ENCODE results near the gene BBS5. TPM values are rescaled to one million over a fixed set of nuclear protein-coding genes. Genes with fewer than 3 reads are reported as not detected.
A peak's percentile ranks its signal among the peaks of the same experiment; 100 is the strongest.

BBS5 gene
- polyA plus RNA-seq, 1 donor (not counting 4 experiments of a cell fraction or from before 2014, with no cell fraction given), result 2.4 TPM

DNA sequence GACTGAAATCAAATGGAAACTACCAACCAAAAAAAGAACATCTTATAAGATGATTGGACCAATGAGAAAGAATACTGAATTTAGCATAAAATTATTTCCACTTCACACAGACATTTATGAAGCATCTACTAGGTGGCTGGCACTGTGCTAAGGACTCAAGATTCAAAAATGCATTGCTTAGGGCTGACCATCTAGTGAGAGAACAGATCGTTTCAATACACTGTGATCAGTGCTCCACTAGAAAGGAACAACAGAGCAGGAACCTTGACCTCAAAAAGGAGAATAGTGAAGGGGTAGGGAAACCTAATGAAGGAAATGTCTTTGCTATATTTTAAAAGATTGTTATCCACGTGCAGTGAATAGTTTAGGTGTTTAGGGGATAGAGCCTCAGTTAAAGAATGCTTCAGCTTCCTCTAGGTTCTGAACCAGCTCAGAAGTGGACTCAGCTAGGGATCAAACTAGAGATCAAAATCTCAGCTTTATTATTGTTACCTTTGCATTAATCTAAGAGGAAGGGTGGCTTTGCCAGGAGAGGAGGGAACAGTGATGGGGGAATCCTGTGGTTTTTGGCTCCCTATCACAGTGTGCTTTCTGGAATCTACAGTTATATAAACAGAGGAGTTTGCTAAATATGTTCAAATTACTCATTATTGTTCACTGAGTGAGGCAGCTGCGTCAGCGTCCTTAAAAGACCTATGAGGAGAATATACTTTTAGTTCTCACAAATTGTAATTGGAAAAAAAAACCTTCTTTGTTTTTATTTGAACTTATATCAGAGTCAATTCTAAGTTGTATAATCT is 16.2 kb upstream of the BBS5 start:
- no peaks in the 10 kb centered on the region for H3K79me2 ChIP-seq (ENCODE audit: control insufficient read depth, insufficient read depth, low read length)
- H3K9ac ChIP-seq (ENCODE audit: control insufficient read depth, extremely low read depth, insufficient read depth, low read length), result no peak overlapping the region
- no peak for DNase-seq (ENCODE audit: low read depth, low spot score)
- no peak overlapping the region for H3K4me3 ChIP-seq (ENCODE audit: control insufficient read depth in 2 of 3, extremely low read depth in 1 of 3, insufficient read depth in 2 of 3, low read depth in 1 of 3, low read length in 3 of 3)
- H3K9me3 ChIP-seq (ENCODE audit: control insufficient read depth, low read depth, low read length), result no peaks in the 10 kb centered on the region
- dilution Hi-C loops (cut with MboI; ENCODE audit: extremely low pct_ligation_motif_present, low sequenced_read_pairs), result no loop called here
- H3K27me3 ChIP-seq (ENCODE audit: control insufficient read depth, extremely low read depth, insufficient read depth, low read length), result no peaks in the 10 kb centered on the region
- H3K27ac ChIP-seq (ENCODE audit: control insufficient read depth, insufficient read depth, low read length), result no peak overlapping the region
- H3K9me1 ChIP-seq (ENCODE audit: control insufficient read depth, extremely low read depth, insufficient read depth, low read length), result no peaks in the 10 kb centered on the region
- H2AFZ ChIP-seq (ENCODE audit: control insufficient read depth, low read length), result no peak overlapping the region
- no peaks in the 10 kb centered on the region for H3K36me3 ChIP-seq (ENCODE audit: control insufficient read depth in 2 of 2, extremely low read depth in 1 of 2, insufficient read depth in 2 of 2, low read length in 2 of 2)
- TF ChIP-seq EZH2 (IDR thresholded peaks at IDR 0.05; ENCODE audit: low read length), result no peak
- TF ChIP-seq, protein P1, sequence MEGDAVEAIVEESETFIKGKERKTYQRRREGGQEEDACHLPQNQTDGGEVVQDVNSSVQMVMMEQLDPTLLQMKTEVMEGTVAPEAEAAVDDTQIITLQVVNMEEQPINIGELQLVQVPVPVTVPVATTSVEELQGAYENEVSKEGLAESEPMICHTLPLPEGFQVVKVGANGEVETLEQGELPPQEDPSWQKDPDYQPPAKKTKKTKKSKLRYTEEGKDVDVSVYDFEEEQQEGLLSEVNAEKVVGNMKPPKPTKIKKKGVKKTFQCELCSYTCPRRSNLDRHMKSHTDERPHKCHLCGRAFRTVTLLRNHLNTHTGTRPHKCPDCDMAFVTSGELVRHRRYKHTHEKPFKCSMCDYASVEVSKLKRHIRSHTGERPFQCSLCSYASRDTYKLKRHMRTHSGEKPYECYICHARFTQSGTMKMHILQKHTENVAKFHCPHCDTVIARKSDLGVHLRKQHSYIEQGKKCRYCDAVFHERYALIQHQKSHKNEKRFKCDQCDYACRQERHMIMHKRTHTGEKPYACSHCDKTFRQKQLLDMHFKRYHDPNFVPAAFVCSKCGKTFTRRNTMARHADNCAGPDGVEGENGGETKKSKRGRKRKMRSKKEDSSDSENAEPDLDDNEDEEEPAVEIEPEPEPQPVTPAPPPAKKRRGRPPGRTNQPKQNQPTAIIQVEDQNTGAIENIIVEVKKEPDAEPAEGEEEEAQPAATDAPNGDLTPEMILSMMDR (optimal IDR thresholded peaks at IDR 0.05 in 1 of 3, IDR thresholded peaks at IDR 0.05 in 1 of 3, conservative IDR thresholded peaks at IDR 0.05 in 1 of 3; ENCODE audit: extremely low read depth in 1 of 3, insufficient read depth in 2 of 3, low read length in 3 of 3), result no peak
- no peak overlapping the region for H3K4me2 ChIP-seq (ENCODE audit: control insufficient read depth, extremely low read depth, insufficient read depth, low read depth, low read length)
- no peaks in the 10 kb centered on the region for H4K20me1 ChIP-seq (ENCODE audit: control insufficient read depth, extremely low read depth, insufficient read depth, low read length)
- peak; percentile 55 for FAIRE-seq
- no peaks in the 10 kb centered on the region for H3K4me1 ChIP-seq (ENCODE audit: control insufficient read depth, extremely low read depth, insufficient read depth, low read length)

DNA sequence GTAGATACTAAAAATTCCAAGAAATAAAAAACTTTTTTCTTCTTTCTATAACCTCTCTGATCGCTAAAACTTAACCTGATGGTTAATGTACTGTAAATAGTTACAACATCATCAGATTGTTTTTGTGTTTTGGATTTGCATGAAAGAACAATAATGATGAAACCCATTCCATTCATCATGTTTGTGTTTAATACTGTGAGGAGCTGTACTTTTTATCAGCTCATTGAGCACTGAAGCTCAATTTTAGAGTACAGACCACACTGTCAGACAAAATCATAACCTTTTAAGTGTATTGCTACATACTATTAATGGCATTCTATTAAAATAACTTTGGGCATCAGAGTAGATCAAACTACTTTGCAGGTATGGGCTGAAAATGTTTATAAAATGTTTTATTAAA is 14.8 kb upstream of the BBS5 start:
- no peak overlapping the region for H3K4me2 ChIP-seq (ENCODE audit: control insufficient read depth, extremely low read depth, insufficient read depth, low read depth, low read length)
- no peaks in the 10 kb centered on the region for H4K20me1 ChIP-seq (ENCODE audit: control insufficient read depth, extremely low read depth, insufficient read depth, low read length)
- no peaks in the 10 kb centered on the region for H3K27me3 ChIP-seq (ENCODE audit: control insufficient read depth, extremely low read depth, insufficient read depth, low read length)
- no peaks in the 10 kb centered on the region for H3K9me1 ChIP-seq (ENCODE audit: control insufficient read depth, extremely low read depth, insufficient read depth, low read length)
- no peak overlapping the region for H2AFZ ChIP-seq (ENCODE audit: control insufficient read depth, low read length)
- H3K4me1 ChIP-seq (ENCODE audit: control insufficient read depth, extremely low read depth, insufficient read depth, low read length), result no peaks in the 10 kb centered on the region
- H3K9me3 ChIP-seq (ENCODE audit: control insufficient read depth, low read depth, low read length), result no peaks in the 10 kb centered on the region
- TF ChIP-seq, protein P1 (optimal IDR thresholded peaks at IDR 0.05 in 1 of 3, IDR thresholded peaks at IDR 0.05 in 1 of 3, conservative IDR thresholded peaks at IDR 0.05 in 1 of 3; ENCODE audit: extremely low read depth in 1 of 3, insufficient read depth in 2 of 3, low read length in 3 of 3), result no peak
- no peak for FAIRE-seq
- H3K9ac ChIP-seq (ENCODE audit: control insufficient read depth, extremely low read depth, insufficient read depth, low read length), result no peak overlapping the region
- dilution Hi-C loops (cut with MboI; ENCODE audit: extremely low pct_ligation_motif_present, low sequenced_read_pairs), result no loop called here
- DNase-seq (ENCODE audit: low read depth, low spot score), result no peak
- H3K4me3 ChIP-seq (ENCODE audit: control insufficient read depth in 2 of 3, extremely low read depth in 1 of 3, insufficient read depth in 2 of 3, low read depth in 1 of 3, low read length in 3 of 3), result no peak overlapping the region
- H3K79me2 ChIP-seq (ENCODE audit: control insufficient read depth, insufficient read depth, low read length), result no peaks in the 10 kb centered on the region
- H3K36me3 ChIP-seq (ENCODE audit: control insufficient read depth in 2 of 2, extremely low read depth in 1 of 2, insufficient read depth in 2 of 2, low read length in 2 of 2), result no peaks in the 10 kb centered on the region
- H3K27ac ChIP-seq (ENCODE audit: control insufficient read depth, insufficient read depth, low read length), result no peak overlapping the region

Data from keratinocyte (primary cell).